ENCODE measurements around the gene POPDC2.
"Not testable (repeated sequence)": the region's sequence is repeated elsewhere in the genome, so short reads cannot be mapped to it uniquely, and the experiment has no call there.

Gene POPDC2

GRCh38 chr3:119595639-119596334, 64.6 kb downstream of the POPDC2 start:
- Histone ChIP-seq H3K4me3 (replicated peaks; ENCODE audit: insufficient read depth, low read length) (no peak overlapping the region), H3K27ac (replicated peaks) (no peak overlapping the region), H3K27me3 (ENCODE audit: insufficient read depth, poor library complexity, severe bottlenecking) (no peaks in the 10 kb centered on the region)
- no peak for TF ChIP-seq GABPA (IDR thresholded peaks at IDR 0.05; ENCODE audit: low read depth)
- no peak for TF ChIP-seq POLR2AphosphoS5 (IDR thresholded peaks at IDR 0.05; ENCODE audit: low read depth)
- no peak for TF ChIP-seq SPI1 (IDR thresholded peaks at IDR 0.05; ENCODE audit: borderline replicate concordance, low read depth)
- no peak for TF ChIP-seq REST (IDR thresholded peaks at IDR 0.05; ENCODE audit: insufficient replicate concordance, low read depth)
- TF ChIP-seq CTCF (IDR thresholded peaks at IDR 0.05; ENCODE audit: insufficient read depth, low read length), result no peak
- DNase-seq (ENCODE audit: low read depth in 1 of 2, low spot score in 1 of 2), result no peak

- not testable (repeated sequence) for H3K4me3 ChIP-seq (replicated peaks; ENCODE audit: insufficient read depth, low read length); DNase-seq (ENCODE audit: low read depth in 1 of 2, low spot score in 1 of 2); H3K27me3 ChIP-seq (ENCODE audit: insufficient read depth, poor library complexity, severe bottlenecking); H3K27ac ChIP-seq (replicated peaks)
Measured at GRCh38 chr3:119594929-119595328, 65.5 kb downstream of the POPDC2 start.

- DNase-seq (ENCODE audit: low read depth in 1 of 2, low spot score in 1 of 2), result no peak
- TF ChIP-seq GABPA (IDR thresholded peaks at IDR 0.05; ENCODE audit: low read depth), result no peak
- no peak for TF ChIP-seq SPI1 (IDR thresholded peaks at IDR 0.05; ENCODE audit: borderline replicate concordance, low read depth)
- TF ChIP-seq REST (IDR thresholded peaks at IDR 0.05; ENCODE audit: insufficient replicate concordance, low read depth), result no peak
- Histone ChIP-seq H3K4me3 (replicated peaks; ENCODE audit: insufficient read depth, low read length) (no peak overlapping the region), H3K27me3 (ENCODE audit: insufficient read depth, poor library complexity, severe bottlenecking) (no peaks in the 10 kb centered on the region), H3K27ac (replicated peaks) (no peak overlapping the region)
Measured at GRCh38 chr3:119594066-119594465, 66.3 kb downstream of the POPDC2 start.

GRCh38 chr3:119592861-119593260, 67.5 kb downstream of the POPDC2 start:
- Histone ChIP-seq H3K27ac (replicated peaks) (no peak overlapping the region), H3K27me3 (ENCODE audit: insufficient read depth, poor library complexity, severe bottlenecking) (no peaks in the 10 kb centered on the region), H3K4me3 (replicated peaks; ENCODE audit: insufficient read depth, low read length) (no peak overlapping the region)
- no peak for TF ChIP-seq SPI1 (IDR thresholded peaks at IDR 0.05; ENCODE audit: borderline replicate concordance, low read depth)
- TF ChIP-seq REST (IDR thresholded peaks at IDR 0.05; ENCODE audit: insufficient replicate concordance, low read depth), result no peak
- TF ChIP-seq POLR2AphosphoS5 (IDR thresholded peaks at IDR 0.05; ENCODE audit: low read depth), result no peak
- no peak for TF ChIP-seq CTCF (IDR thresholded peaks at IDR 0.05; ENCODE audit: insufficient read depth, low read length)
- TF ChIP-seq GABPA (IDR thresholded peaks at IDR 0.05; ENCODE audit: low read depth), result no peak
- no peak for DNase-seq (ENCODE audit: low read depth in 1 of 2, low spot score in 1 of 2)

Data from HL-60 (cell line).